GM19452 (cell line): ENCODE results near the gene MTNR1B.

Experiments
- ATAC-seq: cut with Tn5 transposase; IDR thresholded peaks from one replicate; pipeline ENCODE4 v1.9.1; 2021; ENCODE audit not compliant: unreplicated experiment

Gene MTNR1B

GRCh38 chr11:92969634-92970347, at the start of gene MTNR1B:
Gene MTNR1B, plus strand, starts transcription at chr11:92969651. Its CDS starts 75 bp downstream, at chr11:92969726.
- ATAC-seq, result no peak

GRCh38 chr11:92920331-92920730, 49.1 kb upstream of the MTNR1B start:
- ATAC-seq, result no peak

- no peak for ATAC-seq
These were observed 46.7 kb upstream of the MTNR1B start for GRCh38 chr11:92922731-92923130.

GRCh38 chr11:92929246-92929645, 40.2 kb upstream of the MTNR1B start:
- ATAC-seq, result no peak

- ATAC-seq, result no peak
These were observed 39.8 kb upstream of the MTNR1B start for GRCh38 chr11:92929653-92930052.

GRCh38 chr11:92931746-92932422, 37.6 kb upstream of the MTNR1B start:
- no peak for ATAC-seq

GRCh38 chr11:92939305-92939704, 30.1 kb upstream of the MTNR1B start:
- no peak for ATAC-seq

GRCh38 chr11:92941676-92942571, 27.5 kb upstream of the MTNR1B start:
- peak; percentile 60 for ATAC-seq

- no peak for ATAC-seq
These were observed 22.7 kb upstream of the MTNR1B start for GRCh38 chr11:92946707-92947106.

GRCh38 chr11:92948116-92948515, 21.3 kb upstream of the MTNR1B start:
- ATAC-seq, result no peak

GRCh38 chr11:92954003-92954402, 15.4 kb upstream of the MTNR1B start:
- no peak for ATAC-seq

- no peak for ATAC-seq
These were observed 13.6 kb upstream of the MTNR1B start for GRCh38 chr11:92955860-92956259.

- no peak for ATAC-seq
These were observed 8.6 kb upstream of the MTNR1B start for GRCh38 chr11:92960886-92961285.

GRCh38 chr11:92962446-92962845, 7.0 kb upstream of the MTNR1B start:
- no peak for ATAC-seq

GRCh38 chr11:92964471-92964870, 5.0 kb upstream of the MTNR1B start:
- no peak for ATAC-seq

- no peak for ATAC-seq
These were observed 4.3 kb upstream of the MTNR1B start for GRCh38 chr11:92965196-92965595.

- ATAC-seq, result no peak
These were observed 2.3 kb upstream of the MTNR1B start for GRCh38 chr11:92967178-92967577.

- no peak for ATAC-seq
These were observed 1.6 kb upstream of the MTNR1B start for GRCh38 chr11:92967867-92968266.

- no peak for ATAC-seq
These were observed 188 bp upstream of the MTNR1B start for GRCh38 chr11:92969293-92969633.

GRCh38 chr11:92972248-92972647, 2.8 kb downstream of the MTNR1B start:
- no peak for ATAC-seq

- no peak for ATAC-seq
These were observed 5.8 kb downstream of the MTNR1B start for GRCh38 chr11:92975285-92975684.

GRCh38 chr11:92976681-92977080, 7.2 kb downstream of the MTNR1B start:
- ATAC-seq, result no peak
